HG02623 (cell line): ENCODE measurements around the gene ADPRS.

Experiments
- ATAC-seq: cut with Tn5 transposase; IDR thresholded peaks from one replicate; pipeline ENCODE4 v1.9.1; 2021; ENCODE audit warnings: moderate library complexity; ENCODE audit not compliant: unreplicated experiment

ADPRS gene

GRCh38 chr1:36128905-36129206 is 40.2 kb downstream of the ADPRS start:
- ATAC-seq = no peak

- no peak for ATAC-seq
These were observed 43.3 kb downstream of the ADPRS start for GRCh38 chr1:36132029-36132428.

GRCh38 chr1:36133484-36133883 is 44.8 kb downstream of the ADPRS start:
- no peak for ATAC-seq

- no peak for ATAC-seq
These were observed 45.3 kb downstream of the ADPRS start for GRCh38 chr1:36134031-36134430.

GRCh38 chr1:36134505-36135329 is 46.0 kb downstream of the ADPRS start:
- ATAC-seq = no peak

GRCh38 chr1:36135330-36135667 is 46.6 kb downstream of the ADPRS start:
- ATAC-seq = no peak

GRCh38 chr1:36135796-36136195 is 47.1 kb downstream of the ADPRS start:
- no peak for ATAC-seq

GRCh38 chr1:36136535-36136934 is 47.8 kb downstream of the ADPRS start:
- ATAC-seq = no peak

- ATAC-seq = no peak
These were observed 48.5 kb downstream of the ADPRS start for GRCh38 chr1:36137226-36137625.

- ATAC-seq = no peak
These were observed 49.1 kb downstream of the ADPRS start for GRCh38 chr1:36137776-36138175.

- ATAC-seq = no peak
These were observed 50.8 kb downstream of the ADPRS start for GRCh38 chr1:36139521-36139920.

- no peak for ATAC-seq
These were observed 53.4 kb downstream of the ADPRS start for GRCh38 chr1:36142121-36142520.

- ATAC-seq = no peak
These were observed 54.7 kb downstream of the ADPRS start for GRCh38 chr1:36143424-36143823.
